SK-N-SH treated with all-trans-retinoic acid at 6 μM for 48 hours (cell line): Measurements from ENCODE around the gene AMIGO2.
"Not testable (repeated sequence)": the region's sequence is repeated elsewhere in the genome, so short reads cannot be mapped to it uniquely, and the experiment has no call there.

Source experiments
- ATAC-seq: fragments of 200-7000 bp; cut with Tn5 transposase; 3 replicates; pipeline ENCODE4 v1.9.1; 2020; ENCODE audit warnings: mild to moderate bottlenecking, moderate library complexity
- ARNTL ChIP-seq: fragments of 450-650 bp; formaldehyde crosslinking; IDR thresholded peaks from 2 replicates; pipeline ENCODE4 v1.5.0; 2020; ENCODE audit warnings: low read depth, mild to moderate bottlenecking, moderate library complexity, borderline replicate concordance
- BACH2 ChIP-seq: fragments of 250-450 bp; sonication (Bioruptor Pico); IDR thresholded peaks from 2 replicates; pipeline ENCODE4 v1.9.0; 2021; ENCODE audit warnings: mild to moderate bottlenecking, borderline replicate concordance
- CSDC2 ChIP-seq: fragments of 250-450 bp; sonication (Bioruptor Pico); IDR thresholded peaks from 2 replicates; pipeline ENCODE4 v1.5.0; 2020; ENCODE audit warnings: mild to moderate bottlenecking, moderate library complexity
- ESRRG ChIP-seq: fragments of 250-450 bp; sonication (Bioruptor Pico); IDR thresholded peaks from 2 replicates; pipeline ENCODE4 v1.6.1; 2021; ENCODE audit warnings: mild to moderate bottlenecking
- GLIS3 ChIP-seq: fragments of 250-450 bp; sonication (Bioruptor Pico); IDR thresholded peaks from 2 replicates; pipeline ENCODE4 v1.5.0; 2020; ENCODE audit warnings: mild to moderate bottlenecking, moderate library complexity
- OSR1 ChIP-seq: fragments of 250-450 bp; sonication (Bioruptor Pico); IDR thresholded peaks from 2 replicates; pipeline ENCODE4 v1.8.0; 2022; ENCODE audit warnings: moderate library complexity, mild to moderate bottlenecking, inconsistent platforms
- RARB ChIP-seq: fragments of 250-450 bp; sonication (Bioruptor Pico); IDR thresholded peaks from 2 replicates; pipeline ENCODE4 v1.8.0; 2021; ENCODE audit warnings: mild to moderate bottlenecking, moderate library complexity
- TCF4 ChIP-seq: fragments of 250-450 bp; sonication (Bioruptor Pico); IDR thresholded peaks from 2 replicates; pipeline ENCODE4 v1.8.0; 2021; ENCODE audit warnings: mild to moderate bottlenecking, moderate library complexity, borderline replicate concordance
- ZC3H10 ChIP-seq: fragments of 250-450 bp; sonication (Bioruptor Pico); IDR thresholded peaks from 2 replicates; pipeline ENCODE4 v1.5.1; 2021; ENCODE audit warnings: mild to moderate bottlenecking, moderate library complexity
- ZFP3 ChIP-seq: fragments of 250-450 bp; sonication (Bioruptor Pico); IDR thresholded peaks from 2 replicates; pipeline ENCODE4 v1.5.0; 2020; ENCODE audit warnings: mild to moderate bottlenecking, moderate library complexity
- ZFP30 ChIP-seq: fragments of 450-650 bp; formaldehyde crosslinking; IDR thresholded peaks from 2 replicates; pipeline ENCODE4 v1.5.0; 2022; ENCODE audit warnings: mild to moderate bottlenecking, moderate library complexity
- ZNF565 ChIP-seq: fragments of 450-650 bp; formaldehyde crosslinking; conservative IDR thresholded peaks from 2 replicates; pipeline ENCODE4 v1.5.0; 2020; ENCODE audit warnings: low read depth, mild to moderate bottlenecking, moderate library complexity
- ZNF70 ChIP-seq: fragments of 450-650 bp; formaldehyde crosslinking; IDR thresholded peaks from 2 replicates; pipeline ENCODE4 v1.5.0; 2020; ENCODE audit warnings: mild to moderate bottlenecking, moderate library complexity
- ZNF8 ChIP-seq: fragments of 450-650 bp; formaldehyde crosslinking; IDR thresholded peaks from 2 replicates; pipeline ENCODE4 v1.5.0; 2020; ENCODE audit warnings: mild to moderate bottlenecking, moderate library complexity
- TF ChIP-seq, protein P1 (sequence below): fragments of 250-450 bp; sonication (Bioruptor Pico); IDR thresholded peaks from 2 replicates; pipeline ENCODE4 v1.8.0; 2021; ENCODE audit warnings: low read depth, mild to moderate bottlenecking, moderate library complexity, borderline replicate concordance
- TF ChIP-seq, protein P2 (sequence below): fragments of 250-450 bp; sonication (Bioruptor Pico); IDR thresholded peaks from 2 replicates; pipeline ENCODE4 v1.5.0; 2020; ENCODE audit warnings: mild to moderate bottlenecking, moderate library complexity
- TF ChIP-seq, protein P3 (sequence below): fragments of 250-450 bp; sonication (Bioruptor Pico); IDR thresholded peaks from 2 replicates; pipeline ENCODE4 v1.5.1; 2021; ENCODE audit warnings: mild to moderate bottlenecking, moderate library complexity

The AMIGO2 gene

DNA sequence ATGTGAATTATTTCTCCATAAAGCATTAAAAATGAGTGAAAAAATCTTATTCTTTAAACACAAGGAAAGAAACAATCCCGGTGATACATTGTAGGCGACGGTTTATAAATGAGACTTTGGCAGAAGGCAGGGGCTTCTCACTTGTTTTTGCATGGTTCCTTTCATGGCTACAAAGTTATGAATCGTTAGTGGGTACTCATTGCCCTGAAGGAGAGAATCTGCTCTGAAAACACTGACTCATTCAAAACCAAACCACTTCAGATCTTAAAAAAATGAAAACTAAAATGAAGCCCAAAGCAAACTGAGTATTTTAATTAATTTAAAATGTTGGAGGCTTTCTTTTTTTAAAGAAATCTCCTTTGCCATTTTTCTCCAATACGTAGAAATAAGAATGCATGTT, 41.4 kb upstream of the AMIGO2 start (continued):
- no peak for TF ChIP-seq ZFP30 (CRISPR knock-in tag)

DNA sequence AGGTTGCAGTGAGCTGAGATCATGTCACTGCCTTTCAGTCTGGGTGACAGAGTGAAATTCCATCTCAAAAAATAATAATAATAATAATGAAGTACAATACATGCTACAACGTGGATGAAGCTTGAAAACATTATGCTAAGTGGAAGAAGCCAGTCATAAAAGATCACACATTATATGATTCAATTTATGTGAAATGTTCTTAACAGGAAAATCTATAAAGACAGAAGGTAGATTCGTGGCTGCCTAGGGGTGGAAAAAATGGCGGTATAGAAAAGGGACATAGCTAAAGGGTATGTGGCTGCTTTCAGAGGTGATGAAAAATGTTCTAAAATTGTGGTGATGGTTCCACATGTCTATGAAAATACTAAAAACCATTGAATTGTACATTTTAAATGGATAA, 41.0 kb upstream of the AMIGO2 start:
- no peak for ATAC-seq
- TF ChIP-seq, protein P1, sequence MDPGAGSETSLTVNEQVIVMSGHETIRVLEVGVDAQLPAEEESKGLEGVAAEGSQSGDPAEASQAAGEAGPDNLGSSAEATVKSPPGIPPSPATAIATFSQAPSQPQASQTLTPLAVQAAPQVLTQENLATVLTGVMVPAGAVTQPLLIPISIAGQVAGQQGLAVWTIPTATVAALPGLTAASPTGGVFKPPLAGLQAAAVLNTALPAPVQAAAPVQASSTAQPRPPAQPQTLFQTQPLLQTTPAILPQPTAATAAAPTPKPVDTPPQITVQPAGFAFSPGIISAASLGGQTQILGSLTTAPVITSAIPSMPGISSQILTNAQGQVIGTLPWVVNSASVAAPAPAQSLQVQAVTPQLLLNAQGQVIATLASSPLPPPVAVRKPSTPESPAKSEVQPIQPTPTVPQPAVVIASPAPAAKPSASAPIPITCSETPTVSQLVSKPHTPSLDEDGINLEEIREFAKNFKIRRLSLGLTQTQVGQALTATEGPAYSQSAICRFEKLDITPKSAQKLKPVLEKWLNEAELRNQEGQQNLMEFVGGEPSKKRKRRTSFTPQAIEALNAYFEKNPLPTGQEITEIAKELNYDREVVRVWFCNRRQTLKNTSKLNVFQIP, result no peak
- TF ChIP-seq, all 23 proteins: peak for 0

DNA sequence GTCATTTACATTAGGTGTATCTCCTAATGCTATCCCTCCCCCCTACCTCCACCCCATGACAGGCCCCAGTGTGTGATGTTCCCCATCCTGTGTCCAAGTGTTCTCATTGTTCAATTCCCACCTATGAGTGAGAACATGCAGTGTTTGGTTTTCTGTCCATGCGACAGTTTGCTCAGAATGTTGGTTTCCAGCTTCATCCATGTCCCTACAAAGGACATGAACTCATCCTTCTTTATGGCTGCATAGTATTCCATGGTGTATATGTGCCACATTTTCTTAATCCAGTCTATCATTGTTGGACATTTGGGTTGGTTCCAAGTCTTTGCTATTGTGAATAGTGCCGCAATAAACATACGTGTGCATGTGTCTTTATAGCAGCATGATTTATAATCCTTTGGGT, 37.5 kb upstream of the AMIGO2 start:
- not testable (repeated sequence) for ATAC-seq

DNA sequence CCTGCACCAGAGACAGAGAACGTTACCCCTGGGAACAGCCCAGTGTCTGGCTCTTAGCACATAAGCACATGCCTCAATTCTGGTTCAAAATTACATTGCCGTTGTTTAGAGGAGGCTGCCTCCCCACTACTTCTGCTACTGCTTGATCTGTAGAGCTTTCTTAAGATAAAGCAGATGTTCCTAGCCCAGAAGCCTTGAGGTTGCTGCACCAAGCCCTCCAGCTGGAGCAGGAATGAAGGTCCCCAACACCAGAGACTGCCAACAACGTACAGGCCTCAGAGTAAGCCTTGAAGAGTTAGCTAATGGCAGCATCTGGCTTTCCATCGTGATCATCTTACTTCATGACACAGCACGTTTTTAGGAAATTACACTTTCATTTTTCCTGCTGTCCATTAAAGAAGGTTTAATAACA, 34.7 kb upstream of the AMIGO2 start:
- TF ChIP-seq ZFP3 (CRISPR knock-in tag) (no peak), ZFP30 (CRISPR knock-in tag) (no peak), ZNF8 (CRISPR knock-in tag) (no peak), ZNF70 (no peak), ZNF565 (CRISPR knock-in tag) (no peak), BACH2 (no peak), CSDC2 (CRISPR knock-in tag) (no peak), ARNTL (CRISPR knock-in tag) (no peak), GLIS3 (CRISPR knock-in tag) (no peak), ESRRG (CRISPR knock-in tag) (no peak), RARB (CRISPR knock-in tag) (no peak), OSR1 (CRISPR knock-in tag) (no peak)
- TF ChIP-seq, protein P2, sequence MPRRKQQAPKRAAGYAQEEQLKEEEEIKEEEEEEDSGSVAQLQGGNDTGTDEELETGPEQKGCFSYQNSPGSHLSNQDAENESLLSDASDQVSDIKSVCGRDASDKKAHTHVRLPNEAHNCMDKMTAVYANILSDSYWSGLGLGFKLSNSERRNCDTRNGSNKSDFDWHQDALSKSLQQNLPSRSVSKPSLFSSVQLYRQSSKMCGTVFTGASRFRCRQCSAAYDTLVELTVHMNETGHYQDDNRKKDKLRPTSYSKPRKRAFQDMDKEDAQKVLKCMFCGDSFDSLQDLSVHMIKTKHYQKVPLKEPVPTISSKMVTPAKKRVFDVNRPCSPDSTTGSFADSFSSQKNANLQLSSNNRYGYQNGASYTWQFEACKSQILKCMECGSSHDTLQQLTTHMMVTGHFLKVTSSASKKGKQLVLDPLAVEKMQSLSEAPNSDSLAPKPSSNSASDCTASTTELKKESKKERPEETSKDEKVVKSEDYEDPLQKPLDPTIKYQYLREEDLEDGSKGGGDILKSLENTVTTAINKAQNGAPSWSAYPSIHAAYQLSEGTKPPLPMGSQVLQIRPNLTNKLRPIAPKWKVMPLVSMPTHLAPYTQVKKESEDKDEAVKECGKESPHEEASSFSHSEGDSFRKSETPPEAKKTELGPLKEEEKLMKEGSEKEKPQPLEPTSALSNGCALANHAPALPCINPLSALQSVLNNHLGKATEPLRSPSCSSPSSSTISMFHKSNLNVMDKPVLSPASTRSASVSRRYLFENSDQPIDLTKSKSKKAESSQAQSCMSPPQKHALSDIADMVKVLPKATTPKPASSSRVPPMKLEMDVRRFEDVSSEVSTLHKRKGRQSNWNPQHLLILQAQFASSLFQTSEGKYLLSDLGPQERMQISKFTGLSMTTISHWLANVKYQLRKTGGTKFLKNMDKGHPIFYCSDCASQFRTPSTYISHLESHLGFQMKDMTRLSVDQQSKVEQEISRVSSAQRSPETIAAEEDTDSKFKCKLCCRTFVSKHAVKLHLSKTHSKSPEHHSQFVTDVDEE (CRISPR knock-in tag), result no peak
- TF ChIP-seq, protein P3, sequence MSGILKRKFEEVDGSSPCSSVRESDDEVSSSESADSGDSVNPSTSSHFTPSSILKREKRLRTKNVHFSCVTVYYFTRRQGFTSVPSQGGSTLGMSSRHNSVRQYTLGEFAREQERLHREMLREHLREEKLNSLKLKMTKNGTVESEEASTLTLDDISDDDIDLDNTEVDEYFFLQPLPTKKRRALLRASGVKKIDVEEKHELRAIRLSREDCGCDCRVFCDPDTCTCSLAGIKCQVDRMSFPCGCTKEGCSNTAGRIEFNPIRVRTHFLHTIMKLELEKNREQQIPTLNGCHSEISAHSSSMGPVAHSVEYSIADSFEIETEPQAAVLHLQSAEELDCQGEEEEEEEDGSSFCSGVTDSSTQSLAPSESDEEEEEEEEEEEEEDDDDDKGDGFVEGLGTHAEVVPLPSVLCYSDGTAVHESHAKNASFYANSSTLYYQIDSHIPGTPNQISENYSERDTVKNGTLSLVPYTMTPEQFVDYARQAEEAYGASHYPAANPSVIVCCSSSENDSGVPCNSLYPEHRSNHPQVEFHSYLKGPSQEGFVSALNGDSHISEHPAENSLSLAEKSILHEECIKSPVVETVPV (CRISPR knock-in tag), result no peak
- ATAC-seq, result no peak

DNA sequence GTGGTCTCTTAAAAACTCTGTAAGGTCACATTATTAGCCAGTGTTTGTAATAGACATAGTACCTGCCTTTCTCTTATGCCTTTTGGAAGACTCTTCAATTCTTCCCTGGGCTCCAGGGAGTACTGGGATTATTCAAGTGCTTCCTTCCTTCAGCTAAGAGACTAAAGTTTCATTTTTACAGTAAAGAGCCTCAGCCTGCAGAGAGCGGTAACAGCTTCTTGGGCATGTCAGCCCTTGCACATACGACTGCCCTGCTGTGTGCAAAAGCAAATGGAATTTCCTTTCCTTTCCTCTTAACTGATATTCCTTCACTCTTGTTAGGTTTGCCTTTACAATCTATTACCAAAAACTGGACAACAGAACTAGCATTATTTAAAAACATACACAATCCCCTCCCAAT, 32.9 kb upstream of the AMIGO2 start:
- ATAC-seq, result no peak

More for the DNA sequence above, 32.9 kb upstream of the AMIGO2 start:
- no peak for TF ChIP-seq ZC3H10
- no peak for TF ChIP-seq ZNF565 (CRISPR knock-in tag)
- TF ChIP-seq, protein P1, result no peak
- TF ChIP-seq TCF4 (CRISPR knock-in tag), result no peak
- TF ChIP-seq, protein P2 (CRISPR knock-in tag), result no peak
- TF ChIP-seq CSDC2 (CRISPR knock-in tag), result no peak
- TF ChIP-seq, all 23 proteins: peak for 0
